ENCODE results near the gene PCAT6. TPM values are rescaled to one million over a fixed set of nuclear protein-coding genes. Genes with fewer than 3 reads are reported as not detected.

PCAT6 gene
- polyA plus RNA-seq, 2 of the 4 experiments (the other 2 are of a cell fraction) = 2.3 to 2.4 TPM

DNA sequence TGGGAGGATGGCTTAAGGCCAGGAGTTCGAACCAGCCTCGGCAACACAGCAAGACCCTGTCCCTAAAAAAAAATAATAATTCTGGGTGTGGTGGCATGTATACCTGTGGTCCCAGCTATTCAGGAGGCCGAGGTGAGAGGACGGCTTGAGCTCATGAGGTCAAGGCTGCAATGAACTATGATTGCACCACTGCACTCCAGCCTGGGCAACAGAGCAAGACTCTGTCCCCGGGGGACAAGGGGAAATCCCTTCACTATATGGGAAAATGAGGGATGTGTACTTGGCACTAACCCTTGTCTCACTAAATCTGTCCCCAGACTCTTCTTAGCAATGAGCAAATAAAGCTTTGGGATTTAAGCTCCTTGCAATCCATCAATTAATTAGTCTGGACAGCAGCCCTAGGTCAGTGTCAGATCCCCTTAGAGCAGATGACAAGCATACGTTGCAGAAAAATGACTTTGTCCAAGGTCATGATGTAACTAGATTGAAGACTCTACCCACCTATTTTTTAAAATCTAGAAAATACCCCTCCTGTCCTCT is 11.9 kb upstream of the PCAT6 start:
- no peak for TF ChIP-seq CBX8 (IDR thresholded peaks at IDR 0.05)
- no peak for TF ChIP-seq HEYL (CRISPR knock-in tag; IDR thresholded peaks at IDR 0.05)
- no peak for TF ChIP-seq NR3C1 (IDR thresholded peaks at IDR 0.05)
- no peak for TF ChIP-seq SMC3 (IDR thresholded peaks at IDR 0.05)
- TF ChIP-seq GATA3 (IDR thresholded peaks at IDR 0.05; ENCODE audit: borderline replicate concordance) = no peak
- TF ChIP-seq RNF2 (IDR thresholded peaks at IDR 0.05; ENCODE audit: borderline replicate concordance, low read depth) = no peak
- no peak for TF ChIP-seq HDAC2 (IDR thresholded peaks at IDR 0.05)
- TF ChIP-seq RFX5 (IDR thresholded peaks at IDR 0.05) = no peak
- no peak for TF ChIP-seq RCOR1 (IDR thresholded peaks at IDR 0.05; ENCODE audit: low read depth, low read length)
- H3K9me3 ChIP-seq = no peaks in the 10 kb centered on the region
- H3K4me1 ChIP-seq = peaks cover 39% of the 10 kb centered on the region
- DNase-seq (ENCODE audit: low read depth in 1 of 2, low spot score in 1 of 2) (no peak), ATAC-seq (no peak), FAIRE-seq (no peak)
- H3K4me3 ChIP-seq = no peak overlapping the region
- no peak overlapping the region for H3K27ac ChIP-seq
- no peak overlapping the region for H3K4me2 ChIP-seq
- ChIA-PET POLR2A (no interaction called here), CTCF (interaction anchor here (0.8 kb wide), 1 partner anchor 200 kb away, joined by 4 read pairs; no protein-coding TSS in a partner anchor)
- WGBS (ENCODE audit: missing lambda C conversion rate) = 81% methylated on average over 6 of the region's 6 CpGs

DNA sequence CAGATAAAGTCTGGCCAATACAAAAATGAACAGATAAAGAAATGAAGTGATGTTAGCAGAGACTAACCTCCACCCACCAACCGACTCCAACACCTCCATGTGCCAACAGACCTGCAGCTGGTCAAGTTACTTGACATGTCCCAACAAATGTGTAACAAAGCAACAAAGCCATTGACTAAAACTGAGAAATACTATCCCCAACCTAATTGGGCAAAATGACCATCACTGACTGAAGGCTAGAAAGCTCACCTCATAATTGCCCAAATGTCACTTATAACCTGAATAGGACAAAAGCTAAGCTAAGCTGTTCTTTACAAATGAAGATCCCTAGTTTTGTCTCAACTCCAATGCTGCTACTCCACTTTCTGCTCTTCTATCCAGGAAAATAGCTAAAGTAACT is 10.0 kb upstream of the PCAT6 start:
- Histone ChIP-seq H3K9me3 (no peaks in the 10 kb centered on the region), H3K27ac (no peak overlapping the region), H3K4me3 (no peak overlapping the region), H3K4me2 (no peak overlapping the region), H3K4me1 (peaks cover 46% of the 10 kb centered on the region)
- no peak for FAIRE-seq
- CTCF ChIA-PET = no interaction called here
- no peak for TF ChIP-seq CHD4 (IDR thresholded peaks at IDR 0.05; ENCODE audit: borderline replicate concordance)
- no peak for TF ChIP-seq ZFP36 (IDR thresholded peaks at IDR 0.05; ENCODE audit: borderline replicate concordance, partially characterized antibody)
- DNase-seq (ENCODE audit: low read depth in 1 of 2, low spot score in 1 of 2) = no peak
- ATAC-seq = no peak
- 95% methylated on average over 1 of the region's 1 CpG for WGBS (ENCODE audit: missing lambda C conversion rate)
- POLR2A ChIA-PET = no interaction called here

DNA sequence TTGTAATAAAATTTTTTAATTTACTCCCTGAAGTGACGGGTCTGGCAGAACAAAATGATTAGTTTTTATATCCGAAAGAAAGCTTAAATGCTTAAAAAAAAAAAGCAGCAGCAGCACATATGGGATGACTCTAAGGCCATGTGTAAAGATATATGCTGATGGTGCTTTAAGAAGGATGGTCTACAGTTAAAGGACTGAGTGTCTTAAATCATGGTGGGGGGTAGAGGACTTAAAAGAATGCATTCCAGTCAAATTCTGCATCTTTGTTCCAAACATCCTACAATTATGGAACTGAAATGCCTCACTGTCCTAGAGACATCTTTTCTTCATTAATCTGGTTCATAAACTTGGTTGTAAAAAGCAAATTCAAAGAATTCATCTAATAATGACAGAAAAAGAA is 9.6 kb upstream of the PCAT6 start:
- DNase-seq (ENCODE audit: low read depth in 1 of 2, low spot score in 1 of 2) (no peak), FAIRE-seq (no peak), ATAC-seq (no peak)
- CTCF ChIA-PET = no interaction called here
- Histone ChIP-seq H3K4me2 (no peak overlapping the region), H3K4me1 (peaks cover 50% of the 10 kb centered on the region), H3K4me3 (no peak overlapping the region), H3K27ac (no peak overlapping the region), H3K9me3 (no peaks in the 10 kb centered on the region)
- POLR2A ChIA-PET = no interaction called here
- WGBS (ENCODE audit: missing lambda C conversion rate) = 89% methylated on average over 2 of the region's 2 CpGs
- TF ChIP-seq PHF8 (IDR thresholded peaks at IDR 0.05; ENCODE audit: borderline replicate concordance, low read depth) = no peak

DNA sequence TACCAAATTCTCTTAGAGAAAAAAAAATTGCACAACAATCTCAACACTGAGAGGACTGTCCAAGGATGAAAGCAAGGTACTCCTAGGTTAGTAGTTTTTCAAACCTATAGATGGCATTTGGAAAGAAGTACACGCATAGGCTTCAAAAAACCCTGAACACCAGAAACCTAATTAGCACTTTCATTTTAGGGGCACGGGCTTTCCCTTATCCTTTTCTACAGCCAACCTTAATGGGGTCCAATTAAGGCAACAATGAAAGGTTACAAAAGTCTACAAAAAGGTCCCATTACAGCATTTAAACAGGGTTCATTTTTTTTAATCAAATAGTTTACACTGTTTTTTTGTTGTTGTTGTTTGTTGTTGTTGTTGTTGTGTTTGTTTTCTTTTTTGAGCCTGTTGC is 8.7 kb upstream of the PCAT6 start:
- ChIA-PET CTCF (no interaction called here), POLR2A (no interaction called here)
- FAIRE-seq = no peak
- ATAC-seq = no peak
- H3K27ac ChIP-seq = peak overlapping the region in 1 of 2 experiments; percentile 85; a peak in 3 of 6 replicates
- no peak overlapping the region for H3K4me3 ChIP-seq
- peaks cover 51% of the 10 kb centered on the region for H3K4me1 ChIP-seq
- DNase-seq (ENCODE audit: low read depth in 1 of 2, low spot score in 1 of 2) = no peak
- WGBS (ENCODE audit: missing lambda C conversion rate) = 93% methylated on average over 2 of the region's 2 CpGs
- H3K9me3 ChIP-seq = no peaks in the 10 kb centered on the region
- H3K4me2 ChIP-seq = peak overlapping the region; percentile 77; the same call in 2 of the 3 replicates
- no peak for TF ChIP-seq HOXA7 (CRISPR knock-in tag; IDR thresholded peaks at IDR 0.05)
- TF ChIP-seq FOSL2 (IDR thresholded peaks at IDR 0.05) = no peak
- TF ChIP-seq FOSL2 (CRISPR knock-in tag; IDR thresholded peaks at IDR 0.05) = no peak
- no peak for TF ChIP-seq CHD4 (IDR thresholded peaks at IDR 0.05; ENCODE audit: borderline replicate concordance)
- TF ChIP-seq, protein P1, sequence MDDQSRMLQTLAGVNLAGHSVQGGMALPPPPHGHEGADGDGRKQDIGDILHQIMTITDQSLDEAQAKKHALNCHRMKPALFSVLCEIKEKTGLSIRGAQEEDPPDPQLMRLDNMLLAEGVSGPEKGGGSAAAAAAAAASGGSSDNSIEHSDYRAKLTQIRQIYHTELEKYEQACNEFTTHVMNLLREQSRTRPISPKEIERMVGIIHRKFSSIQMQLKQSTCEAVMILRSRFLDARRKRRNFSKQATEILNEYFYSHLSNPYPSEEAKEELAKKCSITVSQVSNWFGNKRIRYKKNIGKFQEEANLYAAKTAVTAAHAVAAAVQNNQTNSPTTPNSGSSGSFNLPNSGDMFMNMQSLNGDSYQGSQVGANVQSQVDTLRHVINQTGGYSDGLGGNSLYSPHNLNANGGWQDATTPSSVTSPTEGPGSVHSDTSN (IDR thresholded peaks at IDR 0.05) = no peak
- no peak for TF ChIP-seq JUNB (IDR thresholded peaks at IDR 0.05)
- no peak for TF ChIP-seq FOXS1 (CRISPR knock-in tag; IDR thresholded peaks at IDR 0.05)
- no peak for TF ChIP-seq HOXB5 (CRISPR knock-in tag; IDR thresholded peaks at IDR 0.05)
- TF ChIP-seq RNF2 (IDR thresholded peaks at IDR 0.05; ENCODE audit: borderline replicate concordance, low read depth) = no peak
- TF ChIP-seq CBX2 (IDR thresholded peaks at IDR 0.05; ENCODE audit: borderline replicate concordance, low read depth) = no peak
- TF ChIP-seq CEBPB (IDR thresholded peaks at IDR 0.05) = no peak
- no peak for TF ChIP-seq POLR2AphosphoS2 (conservative IDR thresholded peaks at IDR 0.05; ENCODE audit: low read length)
